ENCODE results near the gene TBL1X.

GRCh38 chrX:9493936-9494335 is 29.1 kb downstream of the TBL1X start:
- no peak for TF ChIP-seq CTCF (IDR thresholded peaks at IDR 0.05; ENCODE audit: extremely low read depth in 1 of 2, insufficient read depth in 1 of 2, low read depth in 1 of 2, low read length in 2 of 2)
- TF ChIP-seq EZH2 (IDR thresholded peaks at IDR 0.05; ENCODE audit: borderline replicate concordance, low read depth, low read length, severe bottlenecking): no peak
- no peak for TF ChIP-seq POLR2AphosphoS5 (IDR thresholded peaks at IDR 0.05; ENCODE audit: insufficient read depth, low read depth, low read length)
- TF ChIP-seq POLR2A (IDR thresholded peaks at IDR 0.05; ENCODE audit: low read depth, low read length): no peak
- no peak for TF ChIP-seq MYC (IDR thresholded peaks at IDR 0.05; ENCODE audit: low read depth, low read length)
- TF ChIP-seq FOS (IDR thresholded peaks at IDR 0.05; ENCODE audit: borderline replicate concordance, insufficient read depth, low read length): no peak

All from endothelial cell of umbilical vein (primary cell).